Measurements from ENCODE around the gene ARHGAP9.
"Not testable (repeated sequence)": the region's sequence is repeated elsewhere in the genome, so short reads cannot be mapped to it uniquely, and the experiment has no call there.

Gene ARHGAP9

GRCh38 chr12:57450057-57450456, 29.6 kb downstream of the ARHGAP9 start:
- CTCF ChIA-PET = interaction anchor here (1.0 to 9.7 kb wide), 5 partner anchors 9 to 202 kb away, joined by 3 to 238 read pairs (median 58); partner anchors contain the start of genes GLI1 and INHBC

GRCh38 chr12:57449375-57449774, 30.3 kb downstream of the ARHGAP9 start:
- DNase-seq (ENCODE audit: extremely low spot score) = no peak
- POLR2A ChIA-PET = interaction anchor here (0.6 kb wide), 1 partner anchor 65 kb away, joined by 4 read pairs; no protein-coding TSS in a partner anchor
- CTCF ChIA-PET = interaction anchor here (1.4 to 9.7 kb wide), 5 partner anchors 9 to 189 kb away, joined by 3 to 238 read pairs (median 58); partner anchors contain the start of gene INHBC
- TF ChIP-seq CTCF (IDR thresholded peaks at IDR 0.05; ENCODE audit: control extremely low read depth, extremely low read depth, low read depth, missing control alignments) = no peak

More at GRCh38 chr12:57450057-57450456, 29.6 kb downstream of the ARHGAP9 start:
- no peak for TF ChIP-seq CTCF (IDR thresholded peaks at IDR 0.05; ENCODE audit: control extremely low read depth, extremely low read depth, low read depth, missing control alignments)
- DNase-seq (ENCODE audit: extremely low spot score) = no peak
- POLR2A ChIA-PET = interaction anchor here (0.6 kb wide), 2 partner anchors 65 to 86 kb away, joined by 4 to 5 read pairs; no protein-coding TSS in a partner anchor

DNA sequence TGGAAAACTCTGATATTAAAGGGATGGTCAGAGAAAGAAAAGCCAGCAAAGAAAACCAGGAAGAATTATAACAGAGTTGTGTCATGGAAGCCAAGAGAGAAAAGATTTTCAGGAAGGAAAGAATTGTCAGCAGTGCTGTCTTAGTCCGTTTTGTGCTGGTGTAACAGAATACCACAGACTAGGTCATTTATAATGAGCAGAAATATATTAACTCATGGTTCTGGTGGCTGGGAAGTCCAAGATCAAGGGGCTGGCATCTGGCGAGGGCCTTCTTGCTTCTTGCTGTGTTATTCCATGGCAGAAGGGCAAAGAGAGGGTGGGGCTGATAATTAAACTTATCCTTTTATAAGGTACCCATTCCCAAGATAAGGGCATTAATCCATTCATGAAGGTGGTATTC, 31.0 kb downstream of the ARHGAP9 start:
- TF ChIP-seq CTCF (IDR thresholded peaks at IDR 0.05; ENCODE audit: control extremely low read depth, extremely low read depth, low read depth, missing control alignments) = no peak
- POLR2A ChIA-PET = no interaction called here
- CTCF ChIA-PET = interaction anchor here (0.6 to 9.7 kb wide), 7 partner anchors 10 to 188 kb away, joined by 3 to 238 read pairs (median 8); partner anchors contain the start of gene INHBC
- DNase-seq (ENCODE audit: extremely low spot score) = no peak

DNA sequence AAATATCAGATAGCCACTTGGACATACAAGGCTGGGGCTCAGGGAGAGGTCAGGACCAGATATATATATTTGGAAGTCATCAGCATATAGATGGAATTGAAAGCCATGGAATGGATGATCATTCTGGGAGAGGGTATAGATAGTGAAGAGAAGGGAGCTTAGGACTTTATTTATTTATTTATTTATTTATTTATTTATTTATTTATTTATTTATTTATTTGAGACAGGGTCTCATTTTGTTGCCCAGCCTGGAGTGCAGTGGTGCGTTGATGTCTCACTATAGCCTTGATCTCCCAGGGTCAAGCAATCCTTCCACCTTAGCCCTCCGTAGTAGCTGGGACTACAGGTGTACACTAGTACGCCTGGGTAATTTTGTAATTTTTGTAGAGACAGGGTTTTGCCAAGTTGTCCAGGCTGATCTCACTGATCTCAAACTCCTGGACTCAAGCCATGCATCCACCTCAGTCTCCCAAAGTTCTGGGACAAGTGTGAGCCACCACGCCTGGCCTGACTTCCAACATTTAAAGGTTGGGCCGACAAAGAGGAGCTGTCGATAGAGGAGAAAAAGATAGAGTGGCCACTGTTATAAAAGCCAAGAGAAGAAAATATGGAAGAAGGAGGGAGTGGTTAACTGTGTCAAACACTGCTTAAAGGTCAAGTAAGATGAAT, 33.2 kb downstream of the ARHGAP9 start:
- no peak for DNase-seq (ENCODE audit: extremely low spot score)
- CTCF ChIA-PET = interaction anchor here (1.0 to 3.0 kb wide), 5 partner anchors 9 to 204 kb away, joined by 3 to 18 read pairs (median 3); partner anchors contain the start of gene GLI1
- POLR2A ChIA-PET = no interaction called here
- TF ChIP-seq CTCF (IDR thresholded peaks at IDR 0.05; ENCODE audit: control extremely low read depth, extremely low read depth, low read depth, missing control alignments) = no peak

- ChIA-PET CTCF (interaction anchor here (1.3 to 14.6 kb wide), 3 partner anchors 8 to 18 kb away, joined by 4 to 178 read pairs (median 18); partner anchors contain the start of genes GLI1 and INHBE), POLR2A (no interaction called here)
- TF ChIP-seq CTCF (IDR thresholded peaks at IDR 0.05; ENCODE audit: control extremely low read depth, extremely low read depth, low read depth, missing control alignments) = no peak
- no peak for DNase-seq (ENCODE audit: extremely low spot score)
Observed at GRCh38 chr12:57444744-57445143, 34.9 kb downstream of the ARHGAP9 start.

GRCh38 chr12:57444337-57444736, 35.3 kb downstream of the ARHGAP9 start:
- POLR2A ChIA-PET; DNase-seq (ENCODE audit: extremely low spot score): not testable (repeated sequence)
- CTCF ChIA-PET = interaction anchor here (3.0 to 14.6 kb wide), 2 partner anchors 8 to 14 kb away, joined by 18 to 178 read pairs; partner anchors contain the start of genes GLI1 and INHBE
